Bronchial epithelial cell (primary cell): Measurements from ENCODE around the gene KCTD8. TPM values are rescaled to one million over a fixed set of nuclear protein-coding genes. Genes with fewer than 3 reads are reported as not detected.

Experiments used
- DNase-seq: peaks from one replicate; pipeline ENCODE4 v3.0.0-alpha.2; 2010; ENCODE audit warnings: low read depth
- FAIRE-seq: peaks from 2 replicates; lab custom pipeline; 2011; peaks lifted over from hg19 to GRCh38; lab: Jason Lieb, UNC
- H3K27me3 ChIP-seq: 2 replicates; pipeline ENCODE4 v1.5.1; 2011; ENCODE audit warnings: low read length; ENCODE audit not compliant: control insufficient read depth, insufficient read depth
- H3K36me3 ChIP-seq: 2 replicates; pipeline ENCODE4 v1.5.1; 2011; ENCODE audit warnings: low read length; ENCODE audit not compliant: control insufficient read depth, insufficient read depth
- H3K4me3 ChIP-seq: 2 replicates; pipeline ENCODE4 v1.5.1; 2011; ENCODE audit warnings: mild to moderate bottlenecking, low read depth, low read length, control low read depth
- CTCF ChIP-seq: IDR thresholded peaks from 2 replicates; pipeline ENCODE4 v1.5.1; 2011; ENCODE audit warnings: mild to moderate bottlenecking, moderate library complexity, low read length, control low read depth, inconsistent platforms; ENCODE audit not compliant: insufficient read depth, severe bottlenecking
- total RNA-seq: library from RNA; depleted of rRNA; stranded (reverse); fragments of >200 nt; gene quantifications from 2 replicates; pipeline ENCODE4 v1.2.1, GENCODE V29; 2014

Gene KCTD8
- total RNA-seq, 1 donor from 2014 or later: under 0.01 TPM

GRCh38 chr4:44368413-44369167 lies 80.0 kb downstream of the KCTD8 start:
- TF ChIP-seq CTCF: no peak
- no peak for DNase-seq
- no peak for FAIRE-seq
- no peaks in the 10 kb centered on the region for H3K27me3 ChIP-seq
- H3K36me3 ChIP-seq: no peaks in the 10 kb centered on the region
- no peak overlapping the region for H3K4me3 ChIP-seq

GRCh38 chr4:44354172-44354571 lies 94.4 kb downstream of the KCTD8 start:
- DNase-seq (no peak), FAIRE-seq (no peak)
- Histone ChIP-seq H3K36me3 (no peaks in the 10 kb centered on the region), H3K4me3 (no peak overlapping the region), H3K27me3 (no peaks in the 10 kb centered on the region)
- no peak for TF ChIP-seq CTCF

DNA sequence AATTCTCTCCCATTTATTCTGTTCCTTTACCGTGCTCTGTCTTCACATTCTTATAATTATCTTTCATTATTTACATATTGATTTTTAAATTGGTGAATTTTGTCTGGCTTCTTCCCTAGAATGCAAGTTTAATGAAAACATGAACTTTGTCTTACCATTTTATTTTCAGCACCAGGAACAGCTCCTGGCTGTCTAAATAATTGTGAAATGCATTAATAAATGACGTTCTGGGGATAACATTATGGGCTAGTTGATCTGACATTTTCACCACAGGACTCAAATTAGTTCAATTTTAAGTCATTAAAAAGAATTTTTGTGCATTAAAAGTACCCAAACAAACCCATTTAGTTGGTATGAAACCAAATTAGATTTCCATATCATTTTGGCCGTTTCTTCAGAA lies 97.5 kb downstream of the KCTD8 start:
- DNase-seq (no peak), FAIRE-seq (no peak)
- no peak for TF ChIP-seq CTCF
- Histone ChIP-seq H3K36me3 (no peaks in the 10 kb centered on the region), H3K4me3 (no peak overlapping the region), H3K27me3 (no peaks in the 10 kb centered on the region)

DNA sequence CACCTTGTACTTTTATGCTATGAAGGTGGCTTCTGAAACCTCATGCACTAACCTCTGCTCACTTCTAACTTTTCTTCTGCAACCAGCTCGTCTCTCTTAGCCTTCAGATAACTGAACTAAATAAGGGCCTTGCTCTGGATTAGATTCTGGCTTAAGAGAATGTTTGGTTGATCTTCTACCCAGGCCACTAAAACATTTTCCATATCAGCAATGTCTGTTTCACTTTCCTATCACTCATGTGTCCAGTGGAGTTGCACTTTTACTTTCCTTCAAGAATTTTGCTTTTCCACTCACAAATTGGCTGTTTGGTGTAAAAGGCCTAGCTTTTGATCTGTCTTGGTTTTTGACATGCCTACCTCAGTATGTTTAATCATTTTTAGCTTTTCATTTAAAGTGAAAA lies 105.8 kb downstream of the KCTD8 start:
- TF ChIP-seq CTCF: no peak
- H3K27me3 ChIP-seq: no peaks in the 10 kb centered on the region
- H3K4me3 ChIP-seq: no peak overlapping the region
- H3K36me3 ChIP-seq: no peaks in the 10 kb centered on the region
- FAIRE-seq (no peak), DNase-seq (no peak)

GRCh38 chr4:44326741-44327140 lies 121.9 kb downstream of the KCTD8 start:
- no peaks in the 10 kb centered on the region for H3K36me3 ChIP-seq
- no peak for TF ChIP-seq CTCF
- no peak for DNase-seq
- no peak for FAIRE-seq
- no peak overlapping the region for H3K4me3 ChIP-seq
- no peaks in the 10 kb centered on the region for H3K27me3 ChIP-seq

GRCh38 chr4:44320833-44321232 lies 127.8 kb downstream of the KCTD8 start:
- H3K27me3 ChIP-seq: no peaks in the 10 kb centered on the region
- FAIRE-seq: no peak
- no peaks in the 10 kb centered on the region for H3K36me3 ChIP-seq
- no peak for DNase-seq
- H3K4me3 ChIP-seq: no peak overlapping the region
- TF ChIP-seq CTCF: no peak
